Measurements from ENCODE around the gene RASA2. TPM values are rescaled to one million over a fixed set of nuclear protein-coding genes. Genes with fewer than 3 reads are reported as not detected.
A peak's percentile ranks its signal among the peaks of the same experiment; 100 is the strongest.

RASA2 gene
- total and polyA plus RNA-seq, 5 donors from 2014 or later: 46.5 to 93.5 (median 57.1) TPM

DNA sequence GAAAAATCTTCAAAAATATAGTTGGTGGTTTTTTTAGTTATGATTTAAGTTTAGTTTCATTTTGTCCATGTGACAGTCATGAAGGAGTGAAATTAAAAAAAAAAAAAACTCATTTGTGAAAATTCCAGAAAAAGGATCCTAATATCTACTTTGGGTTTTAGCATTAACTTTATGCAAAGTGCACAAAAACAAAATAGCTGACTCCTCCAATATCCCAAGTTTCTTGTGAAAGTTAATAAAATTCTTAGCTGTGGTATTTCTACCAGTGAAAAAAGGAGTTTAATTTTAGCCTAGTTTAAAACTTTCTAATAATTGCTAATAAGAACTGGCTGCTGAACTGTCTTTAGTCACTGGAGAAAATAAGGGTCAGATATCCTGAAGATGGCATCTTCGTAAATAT is 40.8 kb upstream of the RASA2 start:
- no peaks in the 10 kb centered on the region for H3K9me3 Mint-ChIP-seq
- H3K9me3 ChIP-seq (ENCODE audit: control insufficient read depth in 2 of 2, low read length in 2 of 2): no peaks in the 10 kb centered on the region
- H3K4me3 ChIP-seq (ENCODE audit: low read depth, low read length): no peak overlapping the region
- no peaks in the 10 kb centered on the region for H3K27me3 Mint-ChIP-seq
- H3K27ac Mint-ChIP-seq: no peak overlapping the region
- H3K36me3 Mint-ChIP-seq: peaks cover 48% of the 10 kb centered on the region
- no peak for DNase-seq
- no peak overlapping the region for H3K27ac ChIP-seq (ENCODE audit: insufficient read depth, low read length, poor library complexity, severe bottlenecking)
- ATAC-seq (ENCODE audit: low read depth in 2 of 2): no peak
- H3K27me3 ChIP-seq (ENCODE audit: control insufficient read depth, insufficient read depth, low read length): no peaks in the 10 kb centered on the region
- H3K4me3 Mint-ChIP-seq: no peak overlapping the region
- H3K4me1 Mint-ChIP-seq: peaks cover 8 to 47% (median 19%) of the 10 kb centered on the region in 4 donors
- peaks cover 10% of the 10 kb centered on the region for H3K4me1 ChIP-seq (ENCODE audit: control insufficient read depth, insufficient read depth, low read length, poor library complexity, severe bottlenecking)
- peaks cover 55% of the 10 kb centered on the region for H3K36me3 ChIP-seq (ENCODE audit: control insufficient read depth, insufficient read depth, low read length)

DNA sequence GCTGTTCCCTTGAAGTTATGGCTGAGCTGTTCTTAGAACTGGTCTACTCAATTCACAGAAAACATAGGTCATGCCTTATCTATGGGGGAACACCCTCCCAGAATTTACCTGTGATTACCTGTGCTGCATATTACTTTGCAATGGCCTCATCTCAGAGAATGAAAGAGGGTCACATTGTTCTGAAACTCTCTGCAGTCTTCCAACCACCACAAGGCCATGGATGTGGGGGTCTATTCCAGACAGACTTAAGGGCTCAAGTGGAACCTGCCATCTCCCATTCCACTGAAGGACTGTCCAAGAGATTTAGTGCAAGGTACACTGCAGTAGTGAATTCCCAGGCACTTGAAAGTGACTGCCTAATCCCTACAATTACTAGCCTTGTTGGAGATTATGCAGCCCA is 40.1 kb upstream of the RASA2 start:
- DNase-seq (no peak), ATAC-seq (ENCODE audit: low read depth in 2 of 2) (no peak)
- H3K27me3 Mint-ChIP-seq: no peaks in the 10 kb centered on the region
- Histone ChIP-seq H3K9me3 (ENCODE audit: control insufficient read depth in 2 of 2, low read length in 2 of 2) (no peaks in the 10 kb centered on the region), H3K27me3 (ENCODE audit: control insufficient read depth, insufficient read depth, low read length) (no peaks in the 10 kb centered on the region), H3K4me1 (ENCODE audit: control insufficient read depth, insufficient read depth, low read length, poor library complexity, severe bottlenecking) (peaks cover 4% of the 10 kb centered on the region), H3K4me3 (ENCODE audit: low read depth, low read length) (no peak overlapping the region), H3K36me3 (ENCODE audit: control insufficient read depth, insufficient read depth, low read length) (peaks cover 55% of the 10 kb centered on the region), H3K27ac (ENCODE audit: insufficient read depth, low read length, poor library complexity, severe bottlenecking) (no peak overlapping the region)
- H3K4me1 Mint-ChIP-seq: peaks cover under 1 to 41% (median 12%) of the 10 kb centered on the region in 4 donors
- H3K27ac Mint-ChIP-seq: peak overlapping the region in 1 of 3 donors; percentile 88
- no peaks in the 10 kb centered on the region for H3K9me3 Mint-ChIP-seq
- H3K36me3 Mint-ChIP-seq: peaks cover 48% of the 10 kb centered on the region
- no peak overlapping the region for H3K4me3 Mint-ChIP-seq

DNA sequence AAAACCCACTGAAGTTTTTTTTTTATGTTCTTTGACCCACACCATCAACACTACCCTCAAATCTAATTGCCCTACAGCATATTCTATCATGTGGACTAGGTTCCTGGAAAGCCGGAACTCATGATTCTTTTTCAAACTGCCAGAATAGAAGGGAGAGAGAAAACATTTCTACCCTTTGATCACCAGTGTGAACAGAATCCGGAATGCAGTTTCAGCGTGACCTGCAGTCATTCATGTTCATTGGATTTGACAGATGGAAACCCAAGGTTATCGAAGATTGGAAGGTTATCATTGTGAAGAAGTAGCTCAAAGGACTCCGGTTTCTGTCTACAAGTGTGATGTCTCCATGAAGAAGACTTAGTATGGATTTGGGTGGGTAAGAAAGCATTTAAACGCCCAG is 39.4 kb upstream of the RASA2 start:
- no peak overlapping the region for H3K4me3 ChIP-seq (ENCODE audit: low read depth, low read length)
- peaks cover 42% of the 10 kb centered on the region for H3K36me3 Mint-ChIP-seq

DNA sequence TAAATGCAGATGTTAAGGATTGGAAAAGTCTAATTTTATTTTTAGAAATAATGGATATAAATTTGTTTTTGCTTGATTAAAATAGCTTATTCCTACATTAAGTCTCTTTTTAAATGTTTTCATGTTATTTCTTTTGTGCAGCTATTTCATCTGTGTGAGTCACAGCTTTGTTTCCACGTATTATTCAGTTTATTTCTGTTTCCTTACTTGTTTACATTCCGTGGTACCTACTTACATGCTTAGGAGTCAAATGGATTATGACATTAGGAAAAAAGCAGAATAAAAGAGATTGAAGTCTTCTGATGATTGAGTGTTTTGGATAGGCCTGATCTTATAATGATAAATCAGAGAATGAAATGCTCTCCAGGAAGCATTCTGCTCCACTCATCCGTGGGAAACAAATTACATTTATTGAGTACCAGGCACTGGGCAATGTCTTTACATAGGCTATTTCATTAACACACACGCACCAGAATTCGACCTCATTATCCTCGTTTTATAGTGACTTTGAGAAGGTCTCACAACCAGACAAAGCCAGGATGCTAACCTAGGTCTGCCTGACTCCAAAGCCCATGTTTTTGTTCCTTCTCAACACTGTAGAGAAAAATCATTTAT is 38.1 kb upstream of the RASA2 start:
- H3K36me3 Mint-ChIP-seq: peaks cover 32% of the 10 kb centered on the region
- H3K9me3 ChIP-seq (ENCODE audit: control insufficient read depth in 2 of 2, low read length in 2 of 2): no peaks in the 10 kb centered on the region
- H3K27ac ChIP-seq (ENCODE audit: insufficient read depth, low read length, poor library complexity, severe bottlenecking): no peak overlapping the region
- H3K4me1 Mint-ChIP-seq: peaks cover 0 to 28% (median 7%) of the 10 kb centered on the region in 4 donors
- no peak for ATAC-seq (ENCODE audit: low read depth in 2 of 2)
- H3K27me3 Mint-ChIP-seq: no peaks in the 10 kb centered on the region
- no peak for DNase-seq
- no peaks in the 10 kb centered on the region for H3K9me3 Mint-ChIP-seq
- no peak overlapping the region for H3K4me3 Mint-ChIP-seq
- no peak overlapping the region for H3K4me3 ChIP-seq (ENCODE audit: low read depth, low read length)
- H3K36me3 ChIP-seq (ENCODE audit: control insufficient read depth, insufficient read depth, low read length): peaks cover 43% of the 10 kb centered on the region
- H3K27me3 ChIP-seq (ENCODE audit: control insufficient read depth, insufficient read depth, low read length): no peaks in the 10 kb centered on the region
- peak overlapping the region in 1 of 3 donors; percentile 12 for H3K27ac Mint-ChIP-seq
- H3K4me1 ChIP-seq (ENCODE audit: control insufficient read depth, insufficient read depth, low read length, poor library complexity, severe bottlenecking): peaks cover 11% of the 10 kb centered on the region

More for the DNA sequence above, 39.4 kb upstream of the RASA2 start:
- Mint-ChIP-seq H3K4me1 (peaks cover 0 to 34% (median 8%) of the 10 kb centered on the region in 4 donors), H3K9me3 (no peaks in the 10 kb centered on the region), H3K4me3 (no peak overlapping the region), H3K27ac (peak overlapping the region in 2 of 3 donors; percentile 73 to 88), H3K27me3 (no peaks in the 10 kb centered on the region)
- H3K27me3 ChIP-seq (ENCODE audit: control insufficient read depth, insufficient read depth, low read length): no peaks in the 10 kb centered on the region
- H3K27ac ChIP-seq (ENCODE audit: insufficient read depth, low read length, poor library complexity, severe bottlenecking): no peak overlapping the region
- no peak for DNase-seq
- ATAC-seq (ENCODE audit: low read depth in 2 of 2): no peak
- no peaks in the 10 kb centered on the region for H3K9me3 ChIP-seq (ENCODE audit: control insufficient read depth in 2 of 2, low read length in 2 of 2)
- H3K36me3 ChIP-seq (ENCODE audit: control insufficient read depth, insufficient read depth, low read length): peaks cover 55% of the 10 kb centered on the region
- H3K4me1 ChIP-seq (ENCODE audit: control insufficient read depth, insufficient read depth, low read length, poor library complexity, severe bottlenecking): peaks cover 8% of the 10 kb centered on the region

DNA sequence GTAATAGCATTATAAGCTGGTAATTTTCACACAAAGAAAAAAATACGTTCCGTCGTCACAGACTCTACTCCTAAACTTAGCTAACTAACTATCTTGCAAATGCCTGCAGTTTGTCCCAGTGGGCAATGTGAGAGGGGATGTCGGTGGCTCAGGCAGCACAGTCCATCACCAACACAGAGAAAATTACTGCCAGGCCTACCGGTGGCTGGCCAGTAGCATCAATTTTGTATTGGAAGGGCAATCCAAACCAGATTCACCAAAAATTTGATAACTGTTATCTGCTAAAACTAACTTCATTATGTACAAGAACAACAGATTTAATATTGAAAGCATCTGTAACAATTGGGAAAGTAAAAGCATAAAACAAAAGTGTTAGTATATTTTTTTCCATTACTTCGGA is 37.4 kb upstream of the RASA2 start:
- Mint-ChIP-seq H3K36me3 (peaks cover 25% of the 10 kb centered on the region), H3K27me3 (no peaks in the 10 kb centered on the region), H3K9me3 (no peaks in the 10 kb centered on the region), H3K4me1 (peaks cover 2 to 26% (median 9%) of the 10 kb centered on the region in 4 donors), H3K27ac (peak overlapping the region in 1 of 3 donors; percentile 12), H3K4me3 (no peak overlapping the region)
- Histone ChIP-seq H3K27ac (ENCODE audit: insufficient read depth, low read length, poor library complexity, severe bottlenecking) (no peak overlapping the region), H3K27me3 (ENCODE audit: control insufficient read depth, insufficient read depth, low read length) (no peaks in the 10 kb centered on the region), H3K36me3 (ENCODE audit: control insufficient read depth, insufficient read depth, low read length) (peaks cover 35% of the 10 kb centered on the region), H3K4me1 (ENCODE audit: control insufficient read depth, insufficient read depth, low read length, poor library complexity, severe bottlenecking) (peaks cover 11% of the 10 kb centered on the region), H3K9me3 (ENCODE audit: control insufficient read depth in 2 of 2, low read length in 2 of 2) (no peaks in the 10 kb centered on the region), H3K4me3 (ENCODE audit: low read depth, low read length) (no peak overlapping the region)
- ATAC-seq (ENCODE audit: low read depth in 2 of 2): no peak
- DNase-seq: no peak

DNA sequence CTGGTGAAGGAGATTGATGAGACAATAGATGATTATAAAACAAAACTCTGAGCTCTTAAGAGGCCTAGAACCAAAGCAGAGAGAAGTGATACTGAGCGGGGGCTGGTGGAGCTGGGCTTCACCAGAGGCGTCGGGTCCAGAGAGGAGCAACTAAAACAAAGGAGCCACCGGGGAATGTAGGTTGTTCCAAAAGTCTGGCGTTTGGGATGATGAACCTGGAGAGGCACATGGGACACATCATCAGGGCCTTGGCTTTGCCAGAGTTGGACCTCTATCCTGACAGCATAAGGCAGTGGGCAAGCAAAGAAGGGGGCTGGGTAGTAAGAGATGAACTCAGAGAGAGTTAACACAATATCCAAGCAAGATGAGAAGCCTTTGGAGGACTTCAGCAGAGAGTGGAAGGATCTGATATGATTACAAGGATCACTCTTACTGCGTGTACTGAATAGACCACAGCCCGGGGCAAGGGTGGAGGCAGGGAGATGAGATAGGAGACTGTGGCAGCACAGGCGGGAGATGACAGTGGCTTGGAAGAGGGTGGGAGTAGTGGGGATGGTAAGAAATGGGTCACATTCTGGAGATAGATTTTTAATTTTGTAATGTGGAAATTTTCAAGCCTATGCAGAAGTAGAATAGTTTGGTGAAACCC is 36.0 kb upstream of the RASA2 start:
- Histone ChIP-seq H3K9me3 (ENCODE audit: control insufficient read depth in 2 of 2, low read length in 2 of 2) (no peaks in the 10 kb centered on the region), H3K4me3 (ENCODE audit: low read depth, low read length) (no peak overlapping the region), H3K27me3 (ENCODE audit: control insufficient read depth, insufficient read depth, low read length) (no peaks in the 10 kb centered on the region), H3K36me3 (ENCODE audit: control insufficient read depth, insufficient read depth, low read length) (peaks cover 21% of the 10 kb centered on the region), H3K27ac (ENCODE audit: insufficient read depth, low read length, poor library complexity, severe bottlenecking) (no peak overlapping the region), H3K4me1 (ENCODE audit: control insufficient read depth, insufficient read depth, low read length, poor library complexity, severe bottlenecking) (peaks cover 19% of the 10 kb centered on the region)
- peak overlapping the region; percentile 1 to 60 (median 42) for H3K27ac Mint-ChIP-seq
- H3K9me3 Mint-ChIP-seq: no peaks in the 10 kb centered on the region
- H3K27me3 Mint-ChIP-seq: peaks cover under 1% of the 10 kb centered on the region
- ATAC-seq (ENCODE audit: low read depth in 2 of 2) (no peak), DNase-seq (no peak)
- H3K4me3 Mint-ChIP-seq: no peak overlapping the region
- H3K4me1 Mint-ChIP-seq: peaks cover 8 to 33% (median 16%) of the 10 kb centered on the region in 4 donors
- H3K36me3 Mint-ChIP-seq: peaks cover 12% of the 10 kb centered on the region

DNA sequence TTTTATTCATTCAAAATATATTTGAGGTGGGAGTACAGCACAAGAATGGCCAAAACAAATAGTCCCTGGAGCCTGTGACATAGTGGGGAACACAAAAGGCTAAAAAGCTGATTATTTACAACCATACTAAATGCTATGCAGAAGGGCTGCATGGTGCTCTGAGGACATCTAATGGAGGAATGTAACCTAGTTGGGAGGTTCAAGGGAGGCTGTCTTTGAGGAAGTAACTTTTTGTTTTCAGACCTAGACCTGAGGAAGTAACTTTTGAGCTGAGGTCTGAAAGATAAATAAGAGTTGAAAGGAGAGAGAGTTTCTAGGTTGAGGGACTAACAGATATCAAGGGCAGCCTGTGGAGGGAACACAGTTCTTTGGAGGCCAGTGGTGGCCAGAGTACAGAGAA is 34.8 kb upstream of the RASA2 start:
- DNase-seq (peak; percentile 15 to 88 (median 71)), ATAC-seq (ENCODE audit: low read depth in 2 of 2) (peak; percentile 88 to 95)
- peaks cover 11% of the 10 kb centered on the region for H3K36me3 ChIP-seq (ENCODE audit: control insufficient read depth, insufficient read depth, low read length)
- H3K27me3 Mint-ChIP-seq: peaks cover 4% of the 10 kb centered on the region
- no peaks in the 10 kb centered on the region for H3K9me3 ChIP-seq (ENCODE audit: control insufficient read depth in 2 of 2, low read length in 2 of 2)
- peaks cover 4% of the 10 kb centered on the region for H3K36me3 Mint-ChIP-seq
- no peak overlapping the region for H3K4me3 ChIP-seq (ENCODE audit: low read depth, low read length)
- peaks cover 5 to 29% (median 14%) of the 10 kb centered on the region in 4 donors for H3K4me1 Mint-ChIP-seq
- no peaks in the 10 kb centered on the region for H3K9me3 Mint-ChIP-seq
- no peak overlapping the region for H3K4me3 Mint-ChIP-seq
- peak overlapping the region; percentile 63 for H3K27ac ChIP-seq (ENCODE audit: insufficient read depth, low read length, poor library complexity, severe bottlenecking)
- no peaks in the 10 kb centered on the region for H3K27me3 ChIP-seq (ENCODE audit: control insufficient read depth, insufficient read depth, low read length)
- no peak overlapping the region for H3K27ac Mint-ChIP-seq
- H3K4me1 ChIP-seq (ENCODE audit: control insufficient read depth, insufficient read depth, low read length, poor library complexity, severe bottlenecking): peaks cover 19% of the 10 kb centered on the region

DNA sequence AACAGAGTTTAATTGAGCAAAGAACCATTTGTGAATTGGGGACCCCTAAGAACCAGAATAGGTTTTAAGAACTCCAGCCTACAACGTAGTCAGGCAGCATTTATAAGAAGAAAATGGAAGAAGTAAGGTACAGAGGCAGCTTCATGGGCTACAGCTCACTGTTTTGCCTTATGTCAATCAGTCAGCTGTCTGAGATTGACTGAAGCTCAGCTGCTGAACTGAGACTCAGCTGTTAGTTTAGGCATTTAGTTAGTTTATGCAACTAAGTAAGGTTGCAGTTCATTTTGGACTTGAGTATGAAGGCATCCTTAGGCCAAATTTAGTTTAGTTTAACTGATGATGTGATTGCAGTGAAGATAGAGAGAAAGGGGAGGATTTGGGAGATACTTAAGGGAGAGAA is 34.1 kb upstream of the RASA2 start:
- ATAC-seq (ENCODE audit: low read depth in 2 of 2) (no peak), DNase-seq (no peak)
- no peak overlapping the region for H3K4me3 ChIP-seq (ENCODE audit: low read depth, low read length)
- H3K9me3 ChIP-seq (ENCODE audit: control insufficient read depth in 2 of 2, low read length in 2 of 2): no peaks in the 10 kb centered on the region
- peaks cover 19% of the 10 kb centered on the region for H3K4me1 ChIP-seq (ENCODE audit: control insufficient read depth, insufficient read depth, low read length, poor library complexity, severe bottlenecking)
- Mint-ChIP-seq H3K4me1 (peaks cover 5 to 25% (median 13%) of the 10 kb centered on the region in 4 donors), H3K27ac (no peak overlapping the region), H3K27me3 (peaks cover 4% of the 10 kb centered on the region), H3K4me3 (no peak overlapping the region), H3K36me3 (no peaks in the 10 kb centered on the region), H3K9me3 (no peaks in the 10 kb centered on the region)
- H3K27ac ChIP-seq (ENCODE audit: insufficient read depth, low read length, poor library complexity, severe bottlenecking): no peak overlapping the region
- H3K27me3 ChIP-seq (ENCODE audit: control insufficient read depth, insufficient read depth, low read length): no peaks in the 10 kb centered on the region
- peaks cover 4% of the 10 kb centered on the region for H3K36me3 ChIP-seq (ENCODE audit: control insufficient read depth, insufficient read depth, low read length)

Measured in CD4-positive, CD25-positive, alpha-beta regulatory T cell (primary cell).